Measurements from ENCODE around the gene TEX13D.
A peak's percentile ranks its signal among the peaks of the same experiment; 100 is the strongest.
"Not testable (repeated sequence)": the region's sequence is repeated elsewhere in the genome, so short reads cannot be mapped to it uniquely, and the experiment has no call there.

The TEX13D gene

GRCh38 chrX:124332481-124333424, at the start of gene TEX13D:
TEX13D (plus strand) TSS chrX:124332660; CDS start chrX:124332918, 258 bp downstream.
- ATAC-seq (no peak), DNase-seq (no peak)

GRCh38 chrX:124289443-124289842, 43.0 kb upstream of the TEX13D start:
- ATAC-seq (no peak), DNase-seq (no peak)

- no peak for ATAC-seq
These were observed 38.6 kb upstream of the TEX13D start for GRCh38 chrX:124293810-124294209.

GRCh38 chrX:124299323-124299722, 33.1 kb upstream of the TEX13D start:
- ATAC-seq, DNase-seq: not testable (repeated sequence)

More at GRCh38 chrX:124293810-124294209, 38.6 kb upstream of the TEX13D start:
- no peak for DNase-seq

GRCh38 chrX:124300405-124300804, 32.1 kb upstream of the TEX13D start:
- no peak for DNase-seq
- ATAC-seq = peak; percentile 61

- ATAC-seq = peak; percentile 93
These were observed 25.1 kb upstream of the TEX13D start for GRCh38 chrX:124307253-124307907.

GRCh38 chrX:124325732-124326131, 6.7 kb upstream of the TEX13D start:
- ATAC-seq = no peak
- no peak for DNase-seq

More at GRCh38 chrX:124307253-124307907, 25.1 kb upstream of the TEX13D start:
- no peak for DNase-seq

- ATAC-seq = no peak
- no peak for DNase-seq
These were observed 3.7 kb upstream of the TEX13D start for GRCh38 chrX:124328765-124329164.

- no peak for ATAC-seq
- DNase-seq = no peak
These were observed 1.4 kb downstream of the TEX13D start for GRCh38 chrX:124333862-124334261.

- ATAC-seq, DNase-seq: not testable (repeated sequence)
These were observed 2.1 kb downstream of the TEX13D start for GRCh38 chrX:124334555-124334954.

GRCh38 chrX:124335598-124335997, 3.1 kb downstream of the TEX13D start:
- no peak for DNase-seq
- no peak for ATAC-seq

GRCh38 chrX:124337916-124338315, 5.5 kb downstream of the TEX13D start:
- ATAC-seq (no peak), DNase-seq (no peak)

GRCh38 chrX:124338733-124339514, 6.5 kb downstream of the TEX13D start:
- no peak for DNase-seq
- no peak for ATAC-seq

- no peak for DNase-seq
- peak; percentile 48 for ATAC-seq
These were observed 9.1 kb downstream of the TEX13D start for GRCh38 chrX:124341396-124342132.

- peak; percentile 7 for ATAC-seq
- no peak for DNase-seq
These were observed 9.9 kb downstream of the TEX13D start for GRCh38 chrX:124342174-124342867.

- ATAC-seq (no peak), DNase-seq (no peak)
These were observed 10.6 kb downstream of the TEX13D start for GRCh38 chrX:124343016-124343415.

GRCh38 chrX:124344246-124344645, 11.8 kb downstream of the TEX13D start:
- ATAC-seq (no peak), DNase-seq (no peak)

GRCh38 chrX:124346117-124346876, 13.8 kb downstream of the TEX13D start, which contains the start of gene SH2D1A:
SH2D1A (plus strand) TSS chrX:124346563; CDS start chrX:124346643, 80 bp downstream.
- ATAC-seq (peak; percentile 52), DNase-seq (peak; percentile 15)

- peak; percentile 4 for ATAC-seq
These were observed 14.4 kb downstream of the TEX13D start for GRCh38 chrX:124346877-124347241.

GRCh38 chrX:124347242-124347641, 14.8 kb downstream of the TEX13D start:
- peak; percentile 68 for ATAC-seq

More at GRCh38 chrX:124346877-124347241, 14.4 kb downstream of the TEX13D start:
- DNase-seq = no peak

More at GRCh38 chrX:124347242-124347641, 14.8 kb downstream of the TEX13D start:
- peak; percentile 30 for DNase-seq
